CD14-positive monocyte (primary cell): Measurements from ENCODE around the gene CCDC69. TPM values are rescaled to one million over a fixed set of nuclear protein-coding genes. Genes with fewer than 3 reads are reported as not detected.

Experiments
- DNase-seq, 3 donors: peaks; one replicate each; pipeline ENCODE4 v3.0.0-alpha.2; 2011 to 2022
- H2AFZ ChIP-seq: 2 replicates; pipeline ENCODE4 v1.6.0; 2012; ENCODE audit warnings: mild to moderate bottlenecking, low read depth, low read length, inconsistent platforms; ENCODE audit not compliant: insufficient read depth, poor library complexity, severe bottlenecking
- H3K27ac ChIP-seq, 2 donors: 1 replicate in 1 of 2; 2 replicates in 1 of 2; pipeline ENCODE4 v1.5.1; 2012 to 2013; ENCODE audit warnings: low read length in 2 of 2, control low read depth in 1 of 2, inconsistent platforms in 1 of 2, low read depth in 1 of 2, mild to moderate bottlenecking in 1 of 2
- H3K27me3 ChIP-seq, 2 donors: one replicate each; pipeline versions ENCODE4 v1.6.0 to v1.6.1; 2011 to 2013; ENCODE audit warnings: low read length in 2 of 2; ENCODE audit not compliant: control insufficient read depth in 2 of 2, insufficient read depth in 2 of 2
- H3K36me3 ChIP-seq, 2 donors: replicated peaks in 1 of 2; 1 replicate in 1 of 2; 2 replicates in 1 of 2; pipeline versions ENCODE4 v1.5.1 to v1.6.1; 2012 to 2013; ENCODE audit warnings: low read length in 2 of 2, control low read depth in 1 of 2, inconsistent platforms in 1 of 2, mild to moderate bottlenecking in 1 of 2; ENCODE audit not compliant: insufficient read depth in 2 of 2, control insufficient read depth in 1 of 2
- H3K4me1 ChIP-seq, 2 donors: 1 replicate in 1 of 2; 2 replicates in 1 of 2; pipeline versions ENCODE4 v1.5.1 to v1.6.1; 2012 to 2013; ENCODE audit warnings: low read length in 2 of 2, control low read depth in 1 of 2, inconsistent platforms in 1 of 2, mild to moderate bottlenecking in 1 of 2, moderate library complexity in 1 of 2; ENCODE audit not compliant: insufficient read depth in 2 of 2, control insufficient read depth in 1 of 2
- H3K4me2 ChIP-seq: replicated peaks from 2 replicates; pipeline ENCODE3; 2012; ENCODE audit warnings: low read length, moderate library complexity, mild to moderate bottlenecking; ENCODE audit not compliant: poor library complexity, severe bottlenecking; ENCODE audit errors: extremely low read depth
- H3K4me3 ChIP-seq, 3 experiments: fragments of 200-600 bp in 1 of 3; sonication (generic) in 1 of 3; replicated peaks in 1 of 3; 1 replicate in 2 of 3; 2 replicates in 1 of 3; pipeline ENCODE4 v1.5.1; 2011 to 2013; ENCODE audit warnings: low read length in 3 of 3, mild to moderate bottlenecking in 3 of 3, control low read depth in 2 of 3, low read depth in 2 of 3, inconsistent platforms in 1 of 3, moderate library complexity in 1 of 3
- H3K79me2 ChIP-seq: 2 replicates; pipeline ENCODE4 v1.6.0; 2012; ENCODE audit warnings: mild to moderate bottlenecking, control low read depth, inconsistent platforms, low read length, moderate library complexity; ENCODE audit not compliant: insufficient read depth
- H3K9ac ChIP-seq: 2 replicates; pipeline ENCODE4 v1.6.0; 2017; ENCODE audit warnings: low read length, mild to moderate bottlenecking; ENCODE audit not compliant: insufficient read depth, poor library complexity, severe bottlenecking
- H3K9me3 ChIP-seq, 2 donors: replicated peaks in 1 of 2; 1 replicate in 1 of 2; 2 replicates in 1 of 2; pipeline versions ENCODE4 v1.5.1 to v1.6.1; 2012 to 2013; ENCODE audit warnings: low read length in 2 of 2, control low read depth in 1 of 2; ENCODE audit not compliant: control insufficient read depth in 1 of 2, insufficient read depth in 1 of 2
- H4K20me1 ChIP-seq: 2 replicates; pipeline ENCODE4 v1.6.0; 2012; ENCODE audit warnings: mild to moderate bottlenecking, low read length, control low read depth, moderate library complexity; ENCODE audit not compliant: insufficient read depth
- H3K27ac Mint-ChIP-seq, 7 donors: one replicate each; pipeline ENCODE4 v1.8.0; 2020; ENCODE audit warnings: mild to moderate bottlenecking in 7 of 7, mixed read lengths in 7 of 7, moderate library complexity in 6 of 7, inconsistent platforms in 2 of 7
- H3K27me3 Mint-ChIP-seq, 3 donors: one replicate each; pipeline ENCODE4 v1.8.0; 2021 to 2022; ENCODE audit warnings: low read depth in 3 of 3, mild to moderate bottlenecking in 3 of 3, mixed read lengths in 3 of 3, moderate library complexity in 3 of 3, inconsistent platforms in 1 of 3
- H3K36me3 Mint-ChIP-seq, 2 donors: one replicate each; pipeline ENCODE4 v1.8.0; 2020; ENCODE audit warnings: mixed read lengths in 2 of 2, inconsistent platforms in 1 of 2, mild to moderate bottlenecking in 1 of 2
- H3K4me1 Mint-ChIP-seq: one replicate; pipeline ENCODE4 v1.8.0; 2020; ENCODE audit warnings: mild to moderate bottlenecking, mixed read lengths
- H3K4me3 Mint-ChIP-seq, 2 donors: one replicate each; pipeline ENCODE4 v1.8.0; 2020; ENCODE audit warnings: mild to moderate bottlenecking in 2 of 2, mixed read lengths in 2 of 2, moderate library complexity in 1 of 2
- H3K9me3 Mint-ChIP-seq, 7 donors: one replicate each; pipeline ENCODE4 v1.8.0; 2020 to 2022; ENCODE audit warnings: mixed read lengths in 7 of 7, mild to moderate bottlenecking in 6 of 7, moderate library complexity in 6 of 7, inconsistent platforms in 2 of 7
- CTCF ChIP-seq: fragments of 200-600 bp; IDR thresholded peaks from one replicate; pipeline ENCODE4 v1.8.0; 2022; ENCODE audit warnings: antibody characterized with exemption, mild to moderate bottlenecking
- whole genome bisulfite sequencing: methylation state at CpG from one replicate; pipeline ENCODE4 v1.1.5; 2013; ENCODE audit warnings: missing lambda C conversion rate; ENCODE audit not compliant: insufficient coverage; 5-methylcytosine and 5-hydroxymethylcytosine counted together
- intact Hi-C, 2 donors: fragments of 100-400 bp; cut with micrococcal nuclease; formaldehyde crosslinking; loops; one replicate each; pipeline versions ENCODE4 v1.15.0 to v1.15.1; 2023
- polyA plus RNA-seq, 3 donors: library from polyadenylated mRNA; depleted of rRNA in 1 of 3; unstranded in 2 of 3; stranded (reverse) in 1 of 3; fragments of 300-500 nt in 2 of 3; fragments of >200 nt in 1 of 3; fragmentation: Illumina TruSeq in 2 of 3; gene quantifications; 1 replicate in 2 of 3; 2 replicates in 1 of 3; pipeline ENCODE4 v1.2.3, GENCODE V29; 2012 to 2021

CCDC69 gene
- polyA plus RNA-seq, 3 donors, result 68.4 to 176 (median 84.1) TPM

GRCh38 chr5:151270599-151270998, 46.7 kb upstream of the CCDC69 start:
- H3K27ac ChIP-seq, result no peak overlapping the region
- H3K4me1 ChIP-seq, result peaks cover 11 to 14% of the 10 kb centered on the region in 2 donors
- WGBS, result no CpG with 5 or more reads among the region's 1 CpG
- peaks cover 0 to 5% (median 4%) of the 10 kb centered on the region in 3 donors for H3K27me3 Mint-ChIP-seq
- peaks cover 44 to 51% of the 10 kb centered on the region in 2 donors for H3K36me3 ChIP-seq
- H3K27ac Mint-ChIP-seq, result no peak overlapping the region
- H4K20me1 ChIP-seq, result peaks cover 12% of the 10 kb centered on the region
- TF ChIP-seq CTCF, result no peak
- H3K9me3 ChIP-seq, result no peaks in the 10 kb centered on the region
- peak; percentile 57 to 93 (median 66) for DNase-seq
- no peak overlapping the region for H2AFZ ChIP-seq
- intact Hi-C loops, result no loop called here
- H3K4me3 ChIP-seq, result no peak overlapping the region
- peaks cover 0 to 2% of the 10 kb centered on the region in 2 donors for H3K27me3 ChIP-seq
- no peak overlapping the region for H3K9ac ChIP-seq
- no peak overlapping the region for H3K4me3 Mint-ChIP-seq
- no peaks in the 10 kb centered on the region for H3K36me3 Mint-ChIP-seq
- H3K79me2 ChIP-seq, result no peaks in the 10 kb centered on the region
- H3K4me2 ChIP-seq, result no peak overlapping the region
- no peaks in the 10 kb centered on the region for H3K4me1 Mint-ChIP-seq
- H3K9me3 Mint-ChIP-seq, result peaks cover 0 to 3% (median 0%) of the 10 kb centered on the region in 7 donors

- Mint-ChIP-seq H3K27me3 (peaks cover 0 to 3% (median 0%) of the 10 kb centered on the region in 3 donors), H3K36me3 (peaks cover 12 to 22% of the 10 kb centered on the region in 2 donors), H3K4me3 (no peak overlapping the region), H3K4me1 (peaks cover 18% of the 10 kb centered on the region), H3K9me3 (no peaks in the 10 kb centered on the region), H3K27ac (peak overlapping the region in 2 of 7 donors; percentile 41 to 54)
- H3K4me2 ChIP-seq, result no peak overlapping the region
- H3K9ac ChIP-seq, result no peak overlapping the region
- H3K4me1 ChIP-seq, result peaks cover 29 to 33% of the 10 kb centered on the region in 2 donors
- peaks cover 13% of the 10 kb centered on the region for H3K79me2 ChIP-seq
- H2AFZ ChIP-seq, result no peak overlapping the region
- no peak for DNase-seq
- H3K36me3 ChIP-seq, result peaks cover 50 to 70% of the 10 kb centered on the region in 2 donors
- H4K20me1 ChIP-seq, result peaks cover 37% of the 10 kb centered on the region
- H3K27ac ChIP-seq, result no peak overlapping the region
- H3K4me3 ChIP-seq, result no peak overlapping the region
- intact Hi-C loops, result no loop called here
- 98% methylated on average over 4 of the region's 11 CpGs for WGBS
- H3K9me3 ChIP-seq, result no peaks in the 10 kb centered on the region
- TF ChIP-seq CTCF, result no peak
- H3K27me3 ChIP-seq, result no peaks in the 10 kb centered on the region
Measured at GRCh38 chr5:151267491-151268260, 43.8 kb upstream of the CCDC69 start.
